ENCODE measurements around the gene SECTM1. TPM values are rescaled to one million over a fixed set of nuclear protein-coding genes. Genes with fewer than 3 reads are reported as not detected.

Gene SECTM1
- total RNA-seq, 1 experiment from 2014 or later, result 3.2 TPM

GRCh38 chr17:82328994-82329507 is 4.5 kb downstream of the SECTM1 start:
- no peak for DNase-seq (ENCODE audit: low spot score)

GRCh38 chr17:82328141-82328993 is 5.2 kb downstream of the SECTM1 start:
- DNase-seq (ENCODE audit: low spot score), result no peak

- no peak for DNase-seq (ENCODE audit: low spot score)
These were observed 5.8 kb downstream of the SECTM1 start for GRCh38 chr17:82327757-82328140.

GRCh38 chr17:82327289-82327688 is 6.3 kb downstream of the SECTM1 start:
- no peak for DNase-seq (ENCODE audit: low spot score)

GRCh38 chr17:82325286-82326180 is 8.0 kb downstream of the SECTM1 start:
- DNase-seq (ENCODE audit: low spot score), result no peak

- peak; percentile 48 for DNase-seq (ENCODE audit: low spot score)
These were observed 8.8 kb downstream of the SECTM1 start for GRCh38 chr17:82324566-82325285.

- no peak for DNase-seq (ENCODE audit: low spot score)
These were observed 9.9 kb downstream of the SECTM1 start for GRCh38 chr17:82323514-82324234.

GRCh38 chr17:82322526-82323453 is 10.8 kb downstream of the SECTM1 start:
- DNase-seq (ENCODE audit: low spot score), result no peak

GRCh38 chr17:82321947-82322466 is 11.6 kb downstream of the SECTM1 start:
- DNase-seq (ENCODE audit: low spot score), result no peak

- no peak for DNase-seq (ENCODE audit: low spot score)
These were observed 12.3 kb downstream of the SECTM1 start for GRCh38 chr17:82320956-82321927.

GRCh38 chr17:82320140-82320840 is 13.3 kb downstream of the SECTM1 start:
- DNase-seq (ENCODE audit: low spot score), result no peak

GRCh38 chr17:82319619-82320062 is 13.9 kb downstream of the SECTM1 start:
- DNase-seq (ENCODE audit: low spot score), result no peak

GRCh38 chr17:82318772-82319606 is 14.6 kb downstream of the SECTM1 start:
- no peak for DNase-seq (ENCODE audit: low spot score)

- no peak for DNase-seq (ENCODE audit: low spot score)
These were observed 15.4 kb downstream of the SECTM1 start for GRCh38 chr17:82318169-82318498.

- DNase-seq (ENCODE audit: low spot score), result no peak
These were observed 16.0 kb downstream of the SECTM1 start, which contains the start of gene CD7 for GRCh38 chr17:82317394-82318168. CD7 (minus strand) TSS chr17:82317608; CDS start chr17:82317495, 113 bp downstream.

Data from HT-29 (cell line).